MM.1S (cell line): Measurements from ENCODE around the gene PLXNA4.

ENCODE experiments used
- CTCF ChIP-seq: fragments of 300-600 bp; sonication (generic); IDR thresholded peaks from 2 replicates; pipeline ENCODE4 v1.5.1; 2016; ENCODE audit warnings: antibody characterized with exemption, low read length, mixed read lengths
- EZH2 ChIP-seq: fragments of 300-600 bp; sonication (generic); optimal IDR thresholded peaks from 2 replicates; pipeline ENCODE3; 2017; ENCODE audit warnings: low read depth, mild to moderate bottlenecking, antibody characterized with exemption, low read length, mixed read lengths

- TF ChIP-seq CTCF (no peak), EZH2 (no peak)
Measured at GRCh38 chr7:132255115-132255797, 321.0 kb downstream of the PLXNA4 start.
